Stimulated activated CD8-positive, alpha-beta memory T cell treated with anti-CD3 and anti-CD28 coated beads, Interleukin-15, amount 100 ng/mL, for 24 hours (primary cell): ENCODE results near the gene PCDHGB1.
A peak's percentile ranks its signal among the peaks of the same experiment; 100 is the strongest.
"Not testable (repeated sequence)": the region's sequence is repeated elsewhere in the genome, so short reads cannot be mapped to it uniquely, and the experiment has no call there.

Source experiments
- DNase-seq: peaks from one replicate; pipeline ENCODE4 v3.0.0-alpha.2; 2020; ENCODE audit warnings: low read depth

The PCDHGB1 gene

DNA sequence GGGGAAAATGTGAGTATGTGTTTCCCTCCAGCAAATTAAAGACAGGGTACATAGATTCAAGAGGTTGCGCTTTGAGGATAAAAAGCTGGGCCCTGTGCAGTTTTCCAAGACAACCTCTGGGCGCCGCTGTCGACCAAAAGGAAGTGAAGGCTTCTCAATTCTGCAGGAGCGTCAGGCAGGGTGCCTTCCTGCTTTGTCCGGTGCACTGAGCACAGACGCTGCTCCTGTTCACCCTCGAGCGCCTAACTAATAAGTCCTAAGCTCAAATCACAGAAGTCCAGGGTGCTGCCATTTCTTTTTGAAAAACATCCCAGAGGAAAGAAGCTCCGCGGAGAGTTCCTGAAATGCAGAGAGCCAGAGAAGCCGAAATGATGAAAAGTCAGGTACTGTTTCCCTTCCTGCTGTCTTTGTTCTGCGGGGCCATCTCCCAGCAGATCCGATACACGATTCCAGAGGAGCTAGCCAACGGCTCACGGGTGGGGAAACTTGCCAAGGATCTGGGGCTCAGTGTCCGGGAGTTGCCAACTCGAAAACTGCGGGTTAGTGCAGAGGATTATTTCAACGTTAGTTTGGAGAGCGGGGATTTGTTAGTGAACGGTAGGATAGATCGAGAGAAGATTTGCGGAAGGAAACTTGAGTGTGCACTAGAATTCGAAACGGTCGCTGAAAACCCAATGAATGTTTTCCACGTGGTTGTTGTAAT lies at the start of gene PCDHGB1:
Gene PCDHGB1, plus strand, starts transcription at position 183 of the 703 bp plus-strand sequence. Its CDS starts 162 bp downstream, at position 345.
- no peak for DNase-seq

DNA sequence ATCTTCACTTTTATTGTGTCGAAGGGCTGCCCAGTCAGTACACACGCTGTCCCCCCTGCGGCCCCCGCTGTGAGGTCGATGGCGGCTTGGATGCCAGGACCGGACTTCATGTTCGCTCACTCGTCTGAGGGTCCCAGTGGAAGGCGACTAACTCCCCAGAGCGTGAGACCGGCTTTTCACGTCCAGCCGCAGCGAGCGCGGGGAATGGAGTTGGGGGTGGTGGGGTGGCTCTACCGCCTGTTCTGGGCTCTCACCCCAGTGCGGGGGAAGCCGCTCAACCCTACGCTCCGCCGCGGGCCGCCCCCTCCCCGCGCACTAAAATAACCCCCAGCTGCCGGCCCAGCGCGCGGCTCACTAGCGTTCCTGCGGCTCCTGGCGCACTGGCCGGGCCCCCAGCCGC lies 46.1 kb upstream of the PCDHGB1 start, which contains the start of gene SLC25A2:
Gene SLC25A2, minus strand, starts transcription at position 294 of the 400 bp plus-strand sequence. Its CDS starts 184 bp downstream, at position 110.
- no peak for DNase-seq

GRCh38 chr5:141306630-141307029 lies 43.3 kb upstream of the PCDHGB1 start:
- DNase-seq = no peak

GRCh38 chr5:141313711-141314110 lies 36.2 kb upstream of the PCDHGB1 start:
- no peak for DNase-seq

DNA sequence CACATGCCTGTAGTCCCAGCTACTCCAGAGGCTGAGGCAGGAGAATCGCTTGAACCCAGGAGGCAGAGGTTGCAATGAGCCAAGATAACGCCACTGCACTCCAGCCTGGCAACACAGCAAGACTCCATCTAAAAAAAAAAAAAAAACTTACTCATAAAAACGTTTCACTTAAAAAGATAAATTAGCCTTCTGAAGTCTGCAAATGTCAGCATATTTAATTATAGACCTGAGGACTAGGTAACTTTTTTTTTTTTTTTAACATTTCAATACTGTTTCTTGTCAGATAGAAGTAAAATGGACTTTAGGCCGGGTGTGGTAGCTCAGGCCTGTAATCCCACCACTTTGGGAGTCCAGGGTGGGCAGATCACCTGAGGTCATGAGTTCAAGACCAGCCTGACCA lies 32.9 kb upstream of the PCDHGB1 start:
- DNase-seq = not testable (repeated sequence)

- no peak for DNase-seq
These were observed 30.7 kb upstream of the PCDHGB1 start for GRCh38 chr5:141319202-141319601.

GRCh38 chr5:141319699-141320098 lies 30.2 kb upstream of the PCDHGB1 start:
- no peak for DNase-seq

DNA sequence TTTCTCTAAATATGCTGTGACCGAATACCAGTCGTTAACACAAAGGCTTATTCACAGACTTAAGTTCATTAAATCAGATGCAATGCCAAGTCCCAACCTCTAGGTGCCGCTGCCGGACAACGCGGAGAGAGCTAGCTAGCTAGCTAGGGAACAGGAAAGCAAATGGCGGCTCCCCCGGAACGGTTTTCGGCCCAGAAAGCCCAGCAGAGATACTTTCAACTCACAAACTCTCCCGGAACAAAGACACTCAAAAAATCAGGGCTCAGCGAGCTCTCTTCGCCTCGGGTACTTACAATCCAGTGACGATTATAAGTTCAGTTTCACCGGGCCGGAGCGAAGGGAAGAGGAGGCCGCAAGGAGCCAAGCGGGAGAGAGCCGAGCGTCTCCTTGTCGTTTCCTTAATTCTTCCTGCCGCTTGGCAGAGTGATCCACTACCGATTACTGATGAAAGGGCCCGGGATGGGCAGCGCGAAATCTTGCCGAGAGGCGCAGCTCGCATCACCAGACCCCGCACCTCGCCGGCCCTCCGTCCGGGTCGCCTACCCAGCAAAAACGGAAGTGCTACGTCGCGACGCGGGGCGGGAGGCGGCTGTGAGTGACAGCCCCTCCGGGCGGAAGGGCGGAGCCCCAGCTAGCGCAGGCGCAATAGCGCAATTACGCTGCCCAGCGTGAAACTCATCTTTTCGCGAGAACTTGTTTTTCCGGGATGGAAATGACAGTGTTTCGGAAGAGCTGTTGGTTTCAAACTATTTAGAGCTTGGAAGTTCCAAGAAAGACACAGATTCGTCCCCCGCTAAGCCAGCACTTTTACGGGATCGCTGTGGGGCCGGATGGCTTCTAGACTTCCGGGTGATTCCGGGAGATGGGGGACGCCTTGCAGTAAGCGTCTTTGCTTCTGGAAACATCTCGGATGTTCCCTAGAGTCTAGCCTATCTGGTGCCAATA lies 29.4 kb upstream of the PCDHGB1 start, which contains the start of gene TAF7:
Gene TAF7, minus strand, starts transcription at position 560 of the 945 bp plus-strand sequence. CDS start 740 bp downstream, outside the sequence.
- DNase-seq = peak; percentile 81

- DNase-seq = no peak
These were observed 27.6 kb upstream of the PCDHGB1 start for GRCh38 chr5:141322261-141322660.

DNA sequence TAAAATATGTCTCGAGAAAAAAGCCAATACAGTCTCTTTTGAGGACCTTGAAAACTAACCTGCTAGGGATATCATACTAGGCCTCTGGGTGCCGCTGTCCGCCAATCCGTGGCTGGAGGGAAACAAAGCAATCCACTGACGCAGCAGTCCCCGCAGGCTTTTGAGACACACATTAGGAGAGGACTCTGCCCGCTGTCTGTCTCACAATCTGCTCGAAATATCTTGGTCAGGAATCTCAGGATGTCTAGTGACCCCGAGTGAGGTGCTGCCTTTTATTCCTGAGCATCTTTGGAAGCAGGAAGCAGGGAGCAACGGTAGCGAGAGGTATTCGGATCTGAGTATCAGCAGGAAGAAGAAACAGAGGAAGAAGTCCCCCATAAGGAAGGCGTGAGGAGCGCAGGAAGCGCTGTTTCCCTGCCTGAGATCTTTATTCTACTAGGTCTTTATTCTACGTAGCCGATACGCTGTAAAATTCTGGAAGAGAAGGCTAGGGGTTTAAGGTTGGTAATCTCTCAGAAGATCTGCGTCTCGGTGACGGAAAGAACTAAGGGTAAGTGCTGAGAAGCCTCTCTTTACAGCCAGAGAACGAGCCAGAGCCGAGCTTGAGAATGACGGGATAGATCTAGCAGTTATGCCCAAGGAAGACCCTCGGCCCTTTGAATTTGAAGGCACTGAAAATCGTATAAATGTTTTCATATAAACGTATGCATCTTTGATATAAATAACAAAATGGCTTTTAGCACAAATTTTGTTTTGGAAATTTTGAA lies 23.6 kb upstream of the PCDHGB1 start:
- DNase-seq = peak; percentile 25

- no peak for DNase-seq
These were observed 21.7 kb upstream of the PCDHGB1 start for GRCh38 chr5:141328231-141328630.

GRCh38 chr5:141330299-141331080 lies 19.4 kb upstream of the PCDHGB1 start, which contains the start of gene PCDHGA1:
Gene PCDHGA1, plus strand, starts transcription at chr5:141330514.
- no peak for DNase-seq

DNA sequence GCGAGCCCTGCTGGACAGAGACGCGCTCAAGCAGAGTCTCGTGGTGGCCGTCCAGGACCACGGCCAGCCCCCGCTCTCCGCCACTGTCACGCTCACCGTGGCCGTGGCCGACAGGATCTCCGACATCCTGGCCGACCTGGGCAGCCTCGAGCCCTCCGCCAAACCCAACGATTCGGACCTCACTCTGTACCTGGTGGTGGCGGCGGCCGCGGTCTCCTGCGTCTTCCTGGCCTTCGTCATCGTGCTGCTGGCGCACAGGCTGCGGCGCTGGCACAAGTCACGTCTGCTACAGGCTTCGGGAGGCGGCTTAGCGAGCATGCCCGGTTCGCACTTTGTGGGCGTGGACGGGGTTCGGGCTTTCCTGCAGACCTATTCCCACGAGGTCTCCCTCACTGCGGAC lies 17.3 kb upstream of the PCDHGB1 start:
- not testable (repeated sequence) for DNase-seq

- no peak for DNase-seq
These were observed 11.2 kb upstream of the PCDHGB1 start, which contains the start of gene PCDHGA2 for GRCh38 chr5:141338538-141339306. Gene PCDHGA2, plus strand, starts transcription at chr5:141338760.

- not testable (repeated sequence) for DNase-seq
These were observed 9.0 kb upstream of the PCDHGB1 start for GRCh38 chr5:141340781-141341354.

DNA sequence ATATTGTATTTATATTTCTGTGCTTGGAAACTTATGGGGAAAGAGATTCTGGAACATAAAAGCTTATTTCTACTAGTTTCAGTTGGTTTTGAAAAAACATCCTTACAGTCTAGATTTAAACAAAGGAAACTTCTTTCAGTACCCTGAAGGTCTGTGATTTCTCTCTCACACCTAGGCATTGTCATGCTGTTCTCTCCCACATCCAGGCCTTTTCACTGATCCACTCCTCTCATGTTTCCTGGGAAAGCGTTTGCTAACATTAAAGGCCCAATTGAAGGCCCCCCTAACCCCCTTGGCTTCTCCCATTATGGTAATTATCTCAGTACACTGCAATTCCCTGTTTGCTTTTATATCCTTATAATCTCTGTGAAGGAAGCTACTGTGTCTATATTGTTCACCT lies 7.1 kb upstream of the PCDHGB1 start:
- DNase-seq = no peak

GRCh38 chr5:141343242-141343952 lies 6.5 kb upstream of the PCDHGB1 start, which contains the start of gene PCDHGA3:
Gene PCDHGA3, plus strand, starts transcription at chr5:141343829. Its CDS starts 205 bp downstream, at chr5:141344034.
- DNase-seq = no peak

DNA sequence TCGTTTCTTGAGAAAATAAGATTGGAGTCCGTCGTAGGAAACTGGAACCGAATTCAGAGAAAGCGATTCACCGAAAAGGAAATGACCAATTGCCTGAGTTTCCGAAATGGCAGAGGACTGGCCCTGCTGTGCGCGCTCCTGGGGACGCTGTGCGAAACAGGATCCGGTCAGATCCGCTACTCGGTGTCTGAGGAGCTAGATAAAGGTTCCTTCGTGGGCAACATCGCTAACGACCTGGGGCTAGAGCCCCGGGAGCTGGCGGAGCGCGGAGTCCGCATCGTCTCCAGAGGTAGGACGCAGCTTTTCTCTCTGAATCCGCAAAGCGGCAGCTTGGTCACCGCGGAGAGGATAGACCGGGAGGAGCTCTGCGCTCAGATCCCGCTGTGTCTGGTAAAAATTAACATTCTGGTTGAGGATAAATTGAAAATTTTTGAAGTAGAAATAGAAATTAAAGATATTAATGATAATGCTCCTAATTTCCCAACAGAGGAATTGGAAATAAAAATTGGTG lies 5.9 kb upstream of the PCDHGB1 start:
- no peak for DNase-seq

GRCh38 chr5:141345327-141345726 lies 4.6 kb upstream of the PCDHGB1 start:
- DNase-seq = no peak
